GM21390 (cell line): ENCODE results near the gene ANKRD10.

ENCODE experiments used
- ATAC-seq: cut with Tn5 transposase; IDR thresholded peaks from one replicate; pipeline ENCODE4 v1.9.1; 2021; ENCODE audit not compliant: unreplicated experiment

The ANKRD10 gene

GRCh38 chr13:110885966-110886869 lies 28.7 kb downstream of the ANKRD10 start:
- ATAC-seq = no peak

- no peak for ATAC-seq
Measured at GRCh38 chr13:110885516-110885915, 29.4 kb downstream of the ANKRD10 start.

GRCh38 chr13:110884517-110884916 lies 30.4 kb downstream of the ANKRD10 start:
- ATAC-seq = no peak

- no peak for ATAC-seq
Measured at GRCh38 chr13:110883542-110883941, 31.3 kb downstream of the ANKRD10 start.

- no peak for ATAC-seq
Measured at GRCh38 chr13:110882972-110883371, 31.9 kb downstream of the ANKRD10 start.

- ATAC-seq = no peak
Measured at GRCh38 chr13:110881839-110882627, 32.8 kb downstream of the ANKRD10 start.

- no peak for ATAC-seq
Measured at GRCh38 chr13:110880627-110881026, 34.2 kb downstream of the ANKRD10 start.

GRCh38 chr13:110879482-110879881 lies 35.4 kb downstream of the ANKRD10 start:
- ATAC-seq = no peak

GRCh38 chr13:110877737-110878258 lies 37.1 kb downstream of the ANKRD10 start:
- ATAC-seq = no peak

- no peak for ATAC-seq
Measured at GRCh38 chr13:110876609-110877008, 38.3 kb downstream of the ANKRD10 start.

GRCh38 chr13:110875241-110875640 lies 39.6 kb downstream of the ANKRD10 start:
- ATAC-seq = no peak

GRCh38 chr13:110874508-110874960 lies 40.3 kb downstream of the ANKRD10 start:
- ATAC-seq = peak; percentile 70

GRCh38 chr13:110873639-110874507 lies 41.0 kb downstream of the ANKRD10 start:
- ATAC-seq = no peak

GRCh38 chr13:110872768-110873638 lies 41.9 kb downstream of the ANKRD10 start:
- no peak for ATAC-seq

GRCh38 chr13:110872034-110872767 lies 42.7 kb downstream of the ANKRD10 start:
- ATAC-seq = no peak

GRCh38 chr13:110869805-110870706 lies 44.8 kb downstream of the ANKRD10 start:
- ATAC-seq = no peak

GRCh38 chr13:110869231-110869804 lies 45.6 kb downstream of the ANKRD10 start:
- ATAC-seq = no peak

GRCh38 chr13:110868720-110869119 lies 46.1 kb downstream of the ANKRD10 start:
- no peak for ATAC-seq
